ENCODE data around the gene ZIC4. TPM values are rescaled to one million over a fixed set of nuclear protein-coding genes. Genes with fewer than 3 reads are reported as not detected.

Gene ZIC4
- total and polyA plus RNA-seq, 4 donors: 0.06 TPM; not detected in 3

GRCh38 chr3:147423537-147423797 is 17.1 kb upstream of the ZIC4 start:
- H3K9me3 ChIP-seq (ENCODE audit: control insufficient read depth in 4 of 4, low read length in 3 of 4): peaks cover 0 to 2% (median 0%) of the 10 kb centered on the region in 4 donors
- peaks cover 0 to 39% (median 3%) of the 10 kb centered on the region in 4 donors for H3K27me3 ChIP-seq (ENCODE audit: control insufficient read depth in 4 of 4, insufficient read depth in 4 of 4, low read length in 3 of 4)
- WGBS: 6% methylated on average over 3 of the region's 3 CpGs
- peaks cover 4 to 14% (median 9%) of the 10 kb centered on the region in 4 donors for H3K4me1 ChIP-seq (ENCODE audit: control insufficient read depth in 4 of 4, insufficient read depth in 4 of 4, low read length in 3 of 4)
- H3K36me3 ChIP-seq (ENCODE audit: control insufficient read depth in 4 of 4, insufficient read depth in 3 of 4, low read depth in 1 of 4, low read length in 3 of 4): no peaks in the 10 kb centered on the region
- DNase-seq (ENCODE audit: low spot score): no peak
- no peak overlapping the region for H3K4me3 ChIP-seq (ENCODE audit: low read depth in 1 of 3, low read length in 3 of 3)
- no peak overlapping the region for H3K27ac ChIP-seq (ENCODE audit: low read depth in 1 of 2, low read length in 2 of 2)
- TF ChIP-seq JUND (IDR thresholded peaks at IDR 0.05) (no peak), EGR1 (IDR thresholded peaks at IDR 0.05; ENCODE audit: low read depth in 2 of 2) (no peak), NR2F2 (IDR thresholded peaks at IDR 0.05) (no peak), HNF4A (conservative IDR thresholded peaks at IDR 0.05) (no peak), GABPA (IDR thresholded peaks at IDR 0.05 in 1 of 2, conservative IDR thresholded peaks at IDR 0.05 in 1 of 2) (no peak), TAF1 (conservative IDR thresholded peaks at IDR 0.05) (no peak), CTCF (IDR thresholded peaks at IDR 0.05; ENCODE audit: low read depth, low read length, missing input control) (no peak), FOXA1 (IDR thresholded peaks at IDR 0.05) (no peak), REST (IDR thresholded peaks at IDR 0.05) (no peak), HNF4G (IDR thresholded peaks at IDR 0.05) (no peak), YY1 (IDR thresholded peaks at IDR 0.05) (no peak), SP1 (IDR thresholded peaks at IDR 0.05) (no peak)
- TF ChIP-seq, protein P1, sequence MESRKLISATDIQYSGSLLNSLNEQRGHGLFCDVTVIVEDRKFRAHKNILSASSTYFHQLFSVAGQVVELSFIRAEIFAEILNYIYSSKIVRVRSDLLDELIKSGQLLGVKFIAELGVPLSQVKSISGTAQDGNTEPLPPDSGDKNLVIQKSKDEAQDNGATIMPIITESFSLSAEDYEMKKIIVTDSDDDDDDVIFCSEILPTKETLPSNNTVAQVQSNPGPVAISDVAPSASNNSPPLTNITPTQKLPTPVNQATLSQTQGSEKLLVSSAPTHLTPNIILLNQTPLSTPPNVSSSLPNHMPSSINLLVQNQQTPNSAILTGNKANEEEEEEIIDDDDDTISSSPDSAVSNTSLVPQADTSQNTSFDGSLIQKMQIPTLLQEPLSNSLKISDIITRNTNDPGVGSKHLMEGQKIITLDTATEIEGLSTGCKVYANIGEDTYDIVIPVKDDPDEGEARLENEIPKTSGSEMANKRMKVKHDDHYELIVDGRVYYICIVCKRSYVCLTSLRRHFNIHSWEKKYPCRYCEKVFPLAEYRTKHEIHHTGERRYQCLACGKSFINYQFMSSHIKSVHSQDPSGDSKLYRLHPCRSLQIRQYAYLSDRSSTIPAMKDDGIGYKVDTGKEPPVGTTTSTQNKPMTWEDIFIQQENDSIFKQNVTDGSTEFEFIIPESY (IDR thresholded peaks at IDR 0.05): no peak
- H3K9ac ChIP-seq (ENCODE audit: low read depth in 1 of 2, low read length in 2 of 2): no peak overlapping the region

- Histone ChIP-seq H3K9ac (ENCODE audit: low read depth in 1 of 2, low read length in 2 of 2) (no peak overlapping the region), H3K4me3 (ENCODE audit: low read depth in 1 of 3, low read length in 3 of 3) (no peak overlapping the region), H3K27me3 (ENCODE audit: control insufficient read depth in 4 of 4, insufficient read depth in 4 of 4, low read length in 3 of 4) (peaks cover 2 to 40% (median 4%) of the 10 kb centered on the region in 4 donors), H3K4me1 (ENCODE audit: control insufficient read depth in 4 of 4, insufficient read depth in 4 of 4, low read length in 3 of 4) (peaks cover 4 to 14% (median 9%) of the 10 kb centered on the region in 4 donors), H3K36me3 (ENCODE audit: control insufficient read depth in 4 of 4, insufficient read depth in 3 of 4, low read depth in 1 of 4, low read length in 3 of 4) (no peaks in the 10 kb centered on the region), H3K27ac (ENCODE audit: low read depth in 1 of 2, low read length in 2 of 2) (no peak overlapping the region), H3K9me3 (ENCODE audit: control insufficient read depth in 4 of 4, low read length in 3 of 4) (peaks cover 0 to 2% (median 0%) of the 10 kb centered on the region in 4 donors)
- DNase-seq (ENCODE audit: low spot score): no peak
- 9% methylated on average over 36 of the region's 36 CpGs for WGBS
- TF ChIP-seq ATF3 (IDR thresholded peaks at IDR 0.05): no peak
Observed at GRCh38 chr3:147422601-147423536, 16.5 kb upstream of the ZIC4 start.
